ENCODE results near the gene TSSK3. TPM values are rescaled to one million over a fixed set of nuclear protein-coding genes. Genes with fewer than 3 reads are reported as not detected.

Gene TSSK3
- total RNA-seq, 1 experiment from 2014 or later, result 1.6 TPM

DNA sequence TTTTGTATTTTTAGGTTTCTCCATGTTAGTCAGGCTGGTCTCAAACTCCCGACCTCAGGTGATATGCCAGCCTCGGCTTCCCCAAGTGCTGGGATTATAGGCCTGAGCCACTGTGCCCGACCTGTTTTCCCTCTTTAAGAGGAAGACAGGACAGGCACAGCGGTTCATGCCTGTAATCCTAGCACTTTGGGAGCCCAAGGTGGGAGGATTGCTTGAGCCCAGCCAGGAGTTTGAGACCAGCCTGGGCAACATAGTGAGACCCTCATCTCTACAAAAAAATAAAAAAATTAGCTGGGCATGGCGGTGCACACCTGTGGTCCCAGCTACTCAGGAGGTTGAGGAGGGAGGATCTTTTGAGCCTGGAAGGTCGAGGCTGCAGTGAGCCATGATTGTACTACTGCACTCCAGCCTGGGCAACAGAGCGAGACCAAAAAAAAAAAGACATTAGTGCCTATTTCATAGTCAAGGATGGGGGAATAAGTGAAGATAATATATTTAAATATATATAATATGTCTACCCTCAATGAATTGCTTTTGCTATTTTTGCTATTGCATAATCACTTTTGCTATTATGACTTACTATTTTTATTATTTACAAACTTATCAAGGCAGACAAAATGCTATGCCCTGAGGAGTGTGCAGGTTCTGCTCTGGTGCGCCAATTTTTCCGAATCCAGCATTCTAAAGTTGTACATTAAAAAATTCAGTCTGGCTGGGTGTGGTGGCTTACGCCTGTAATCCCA, 44.0 kb upstream of the TSSK3 start:
- CTCF ChIA-PET, result no interaction called here
- RAD21 ChIA-PET (ENCODE audit: low non-redundant PET in 1 of 2, low total read pairs in 2 of 2, uncharacterized antibody in 2 of 2, unreplicated experiment in 2 of 2), result no interaction called here

DNA sequence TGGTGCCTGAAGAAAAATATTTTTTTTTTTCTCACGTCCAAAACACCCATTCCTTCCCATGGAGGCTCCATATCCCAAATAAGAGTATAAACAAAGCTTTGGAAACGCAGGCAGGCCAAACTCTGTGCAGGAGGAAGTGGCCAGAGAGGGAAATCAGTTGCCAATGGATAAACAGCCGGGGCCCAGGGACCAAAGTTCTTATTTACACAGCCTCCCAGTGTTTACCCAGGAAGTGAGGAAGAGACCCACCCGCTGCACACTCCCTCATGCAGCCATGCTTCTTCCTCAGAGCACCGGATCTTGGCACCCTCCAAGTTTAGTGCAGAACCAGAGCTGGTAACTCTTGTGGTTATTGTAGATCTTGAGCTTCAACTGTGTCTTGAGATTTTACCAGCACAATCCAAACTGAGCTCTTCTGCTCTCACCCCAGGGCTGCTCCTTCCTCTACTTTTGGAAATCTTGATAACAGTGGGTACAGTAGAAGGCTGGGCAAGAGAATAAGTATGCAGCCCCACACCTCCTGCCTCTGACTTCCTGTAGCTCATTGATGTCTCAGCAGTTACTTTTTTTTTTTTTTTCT, 40.5 kb upstream of the TSSK3 start:
- Histone ChIP-seq H3K9me3 (ENCODE audit: control insufficient read depth in 1 of 2, insufficient read depth in 1 of 2, low read depth in 1 of 2, low read length in 2 of 2) (no peaks in the 10 kb centered on the region), H4K20me1 (ENCODE audit: insufficient read depth) (no peaks in the 10 kb centered on the region), H3K27me3 (ENCODE audit: insufficient read depth, low read length) (no peaks in the 10 kb centered on the region), H2AFZ (ENCODE audit: low read depth, low read length, poor library complexity, severe bottlenecking) (no peak overlapping the region), H3K27ac (ENCODE audit: low read depth, low read length) (no peak overlapping the region), H3K36me3 (ENCODE audit: control insufficient read depth in 1 of 2, insufficient read depth in 2 of 2, low read length in 2 of 2) (peaks cover 8 to 33% of the 10 kb centered on the region in 2 experiments; a peak in 3 of 4 replicates), H3K4me2 (ENCODE audit: low read length) (no peak overlapping the region), H3K9ac (ENCODE audit: low read length) (no peak overlapping the region), H3K79me2 (ENCODE audit: insufficient read depth, low read length) (peaks cover 5% of the 10 kb centered on the region), H3K4me3 (replicated peaks in 1 of 2; ENCODE audit: low read depth in 1 of 2, low read length in 2 of 2) (no peak overlapping the region), H3K9me2 (ENCODE audit: insufficient read depth) (no peaks in the 10 kb centered on the region), H3K4me1 (ENCODE audit: control insufficient read depth in 1 of 2, insufficient read depth in 2 of 2, low read length in 2 of 2) (peaks cover 0 to 7% of the 10 kb centered on the region in 2 experiments; a peak in 2 of 4 replicates)
- ATAC-seq, result no peak
- DNase-seq (ENCODE audit: low read depth, low spot score), result no peak
- intact Hi-C loops (cut with micrococcal nuclease), result no loop called here
- ChIA-PET RAD21 (ENCODE audit: low non-redundant PET in 1 of 2, low total read pairs in 2 of 2, uncharacterized antibody in 2 of 2, unreplicated experiment in 2 of 2) (interaction anchor here in 1 of 2 experiments (0.7 kb wide), 1 partner anchor 22 kb away, joined by 5 read pairs; no protein-coding TSS in a partner anchor), CTCF (no interaction called here), POLR2A (interaction anchor here (0.7 to 0.9 kb wide), 2 partner anchors 12 to 14 kb away, joined by 6 to 9 read pairs; partner anchors contain the start of gene MARCKSL1)
- BruUV-seq (replicated peaks), result no TSS peak
- TF ChIP-seq JUND (IDR thresholded peaks at IDR 0.05) (no peak), POLR2A (IDR thresholded peaks at IDR 0.05; ENCODE audit: borderline replicate concordance, extremely low read depth, insufficient read depth, insufficient read length) (no peak), SP1 (IDR thresholded peaks at IDR 0.05; ENCODE audit: low read depth) (no peak), RAD21 (IDR thresholded peaks at IDR 0.05; ENCODE audit: low read depth) (no peak), ZFX (IDR thresholded peaks at IDR 0.05) (no peak), SRF (IDR thresholded peaks at IDR 0.05; ENCODE audit: low read depth) (no peak), CBX3 (IDR thresholded peaks at IDR 0.05; ENCODE audit: low read depth) (no peak), TCF7L2 (IDR thresholded peaks at IDR 0.05; ENCODE audit: borderline replicate concordance, extremely low read depth, insufficient read depth, insufficient read length) (no peak), EZH2phosphoT487 (IDR thresholded peaks at IDR 0.05; ENCODE audit: borderline replicate concordance) (no peak), ELF1 (IDR thresholded peaks at IDR 0.05; ENCODE audit: borderline replicate concordance, low read depth) (no peak)
- TF ChIP-seq, protein P1, sequence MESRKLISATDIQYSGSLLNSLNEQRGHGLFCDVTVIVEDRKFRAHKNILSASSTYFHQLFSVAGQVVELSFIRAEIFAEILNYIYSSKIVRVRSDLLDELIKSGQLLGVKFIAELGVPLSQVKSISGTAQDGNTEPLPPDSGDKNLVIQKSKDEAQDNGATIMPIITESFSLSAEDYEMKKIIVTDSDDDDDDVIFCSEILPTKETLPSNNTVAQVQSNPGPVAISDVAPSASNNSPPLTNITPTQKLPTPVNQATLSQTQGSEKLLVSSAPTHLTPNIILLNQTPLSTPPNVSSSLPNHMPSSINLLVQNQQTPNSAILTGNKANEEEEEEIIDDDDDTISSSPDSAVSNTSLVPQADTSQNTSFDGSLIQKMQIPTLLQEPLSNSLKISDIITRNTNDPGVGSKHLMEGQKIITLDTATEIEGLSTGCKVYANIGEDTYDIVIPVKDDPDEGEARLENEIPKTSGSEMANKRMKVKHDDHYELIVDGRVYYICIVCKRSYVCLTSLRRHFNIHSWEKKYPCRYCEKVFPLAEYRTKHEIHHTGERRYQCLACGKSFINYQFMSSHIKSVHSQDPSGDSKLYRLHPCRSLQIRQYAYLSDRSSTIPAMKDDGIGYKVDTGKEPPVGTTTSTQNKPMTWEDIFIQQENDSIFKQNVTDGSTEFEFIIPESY (IDR thresholded peaks at IDR 0.05; ENCODE audit: extremely low read depth, insufficient replicate concordance, low read length), result no peak
- TF ChIP-seq, protein P2, sequence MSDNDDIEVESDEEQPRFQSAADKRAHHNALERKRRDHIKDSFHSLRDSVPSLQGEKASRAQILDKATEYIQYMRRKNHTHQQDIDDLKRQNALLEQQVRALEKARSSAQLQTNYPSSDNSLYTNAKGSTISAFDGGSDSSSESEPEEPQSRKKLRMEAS (IDR thresholded peaks at IDR 0.05), result no peak

More for the DNA sequence above, 44.0 kb upstream of the TSSK3 start:
- H3K9me2 ChIP-seq (ENCODE audit: insufficient read depth), result no peaks in the 10 kb centered on the region
- ATAC-seq, result no peak
- POLR2A ChIA-PET, result no interaction called here
- peaks cover 0 to 22% of the 10 kb centered on the region in 2 experiments; a peak in 2 of 4 replicates for H3K36me3 ChIP-seq (ENCODE audit: control insufficient read depth in 1 of 2, insufficient read depth in 2 of 2, low read length in 2 of 2)
- no peak overlapping the region for H3K4me2 ChIP-seq (ENCODE audit: low read length)
- H2AFZ ChIP-seq (ENCODE audit: low read depth, low read length, poor library complexity, severe bottlenecking), result no peak overlapping the region
- no peaks in the 10 kb centered on the region for H3K9me3 ChIP-seq (ENCODE audit: control insufficient read depth in 1 of 2, insufficient read depth in 1 of 2, low read depth in 1 of 2, low read length in 2 of 2)
- no peaks in the 10 kb centered on the region for H4K20me1 ChIP-seq (ENCODE audit: insufficient read depth)
- peaks cover 22% of the 10 kb centered on the region for H3K79me2 ChIP-seq (ENCODE audit: insufficient read depth, low read length)
- H3K27ac ChIP-seq (ENCODE audit: low read depth, low read length), result no peak overlapping the region
- intact Hi-C loops (cut with micrococcal nuclease), result no loop called here
- no TSS peak for BruUV-seq (replicated peaks)
- no peak overlapping the region for H3K4me3 ChIP-seq (replicated peaks in 1 of 2; ENCODE audit: low read depth in 1 of 2, low read length in 2 of 2)
- H3K27me3 ChIP-seq (ENCODE audit: insufficient read depth, low read length), result no peaks in the 10 kb centered on the region
- H3K9ac ChIP-seq (ENCODE audit: low read length), result no peak overlapping the region
- no peak for TF ChIP-seq ZNF274 (IDR thresholded peaks at IDR 0.05; ENCODE audit: low read depth, low read length)
- no peak for TF ChIP-seq JUND (IDR thresholded peaks at IDR 0.05)
- TF ChIP-seq, protein P3, sequence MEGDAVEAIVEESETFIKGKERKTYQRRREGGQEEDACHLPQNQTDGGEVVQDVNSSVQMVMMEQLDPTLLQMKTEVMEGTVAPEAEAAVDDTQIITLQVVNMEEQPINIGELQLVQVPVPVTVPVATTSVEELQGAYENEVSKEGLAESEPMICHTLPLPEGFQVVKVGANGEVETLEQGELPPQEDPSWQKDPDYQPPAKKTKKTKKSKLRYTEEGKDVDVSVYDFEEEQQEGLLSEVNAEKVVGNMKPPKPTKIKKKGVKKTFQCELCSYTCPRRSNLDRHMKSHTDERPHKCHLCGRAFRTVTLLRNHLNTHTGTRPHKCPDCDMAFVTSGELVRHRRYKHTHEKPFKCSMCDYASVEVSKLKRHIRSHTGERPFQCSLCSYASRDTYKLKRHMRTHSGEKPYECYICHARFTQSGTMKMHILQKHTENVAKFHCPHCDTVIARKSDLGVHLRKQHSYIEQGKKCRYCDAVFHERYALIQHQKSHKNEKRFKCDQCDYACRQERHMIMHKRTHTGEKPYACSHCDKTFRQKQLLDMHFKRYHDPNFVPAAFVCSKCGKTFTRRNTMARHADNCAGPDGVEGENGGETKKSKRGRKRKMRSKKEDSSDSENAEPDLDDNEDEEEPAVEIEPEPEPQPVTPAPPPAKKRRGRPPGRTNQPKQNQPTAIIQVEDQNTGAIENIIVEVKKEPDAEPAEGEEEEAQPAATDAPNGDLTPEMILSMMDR (IDR thresholded peaks at IDR 0.05 in 2 of 3, conservative IDR thresholded peaks at IDR 0.05 in 1 of 3; ENCODE audit: borderline replicate concordance in 1 of 3, insufficient read depth in 1 of 3, low read depth in 2 of 3, low read length in 2 of 3), result no peak
- peaks cover 0 to 11% of the 10 kb centered on the region in 2 experiments; a peak in 3 of 4 replicates for H3K4me1 ChIP-seq (ENCODE audit: control insufficient read depth in 1 of 2, insufficient read depth in 2 of 2, low read length in 2 of 2)
- no peak for DNase-seq (ENCODE audit: low read depth, low spot score)

All from HCT116 (cell line).